HepG2 (cell line): ENCODE measurements around the gene CHRNA7. TPM values are rescaled to one million over a fixed set of nuclear protein-coding genes. Genes with fewer than 3 reads are reported as not detected.

Experiments used
- AFF4 ChIP-seq: sonication (generic); formaldehyde crosslinking; IDR thresholded peaks from 2 replicates; pipeline ENCODE4 v1.4.0; 2020; ENCODE audit warnings: missing genetic modification reagents
- ELK4 ChIP-seq: sonication (generic); formaldehyde crosslinking; IDR thresholded peaks from 2 replicates; pipeline ENCODE4 v1.9.0; 2021; ENCODE audit warnings: missing genetic modification reagents, borderline replicate concordance
- FOXP1 ChIP-seq, 2 experiments: fragments of 450-650 bp in 1 of 2; IDR thresholded peaks; 2 replicates each; pipeline ENCODE4 v1.6.1; 2017 to 2018; ENCODE audit warnings: antibody characterized with exemption in 1 of 2
- KDM6A ChIP-seq: IDR thresholded peaks from 2 replicates; pipeline ENCODE4 v1.6.1; 2016; ENCODE audit warnings: low read depth
- NCOA5 ChIP-seq: sonication (generic); formaldehyde crosslinking; IDR thresholded peaks from 2 replicates; pipeline ENCODE4 v1.4.0; 2020; ENCODE audit warnings: missing genetic modification reagents
- NFRKB ChIP-seq: fragments of 450-650 bp; IDR thresholded peaks from 2 replicates; pipeline ENCODE4 v1.6.1; 2017
- THAP8 ChIP-seq: sonication (generic); formaldehyde crosslinking; IDR thresholded peaks from 2 replicates; pipeline ENCODE4 v1.5.1; 2020; ENCODE audit warnings: missing genetic modification reagents, mild to moderate bottlenecking, borderline replicate concordance
- THYN1 ChIP-seq: sonication (generic); formaldehyde crosslinking; IDR thresholded peaks from 2 replicates; pipeline ENCODE4 v1.8.1; 2023; ENCODE audit warnings: low read depth, mild to moderate bottlenecking, moderate library complexity, missing genetic modification reagents, borderline replicate concordance
- ZNF704 ChIP-seq: sonication (generic); formaldehyde crosslinking; IDR thresholded peaks from 2 replicates; pipeline ENCODE4 v1.8.1; 2023; ENCODE audit warnings: mild to moderate bottlenecking, inconsistent platforms, moderate library complexity, missing genetic modification reagents, borderline replicate concordance
- polyA plus RNA-seq, 8 experiments: library from polyadenylated mRNA; depleted of rRNA in 3 of 8; stranded (reverse) in 7 of 8; unstranded in 1 of 8; fragments of >200 nt; fragmentation: Illumina TruSeq in 4 of 8; extraction: Trizol in 4 of 8; gene quantifications; 2 replicates each; pipeline versions ENCODE4 v1.2.1 to v1.2.3, GENCODE V29; 2011 to 2016; ENCODE audit warnings: low read depth in 4 of 8, missing spikeins in 1 of 8, mixed read lengths in 1 of 8; ENCODE audit not compliant: insufficient read depth in 1 of 8
- total RNA-seq, 5 experiments: library from RNA; depleted of rRNA; stranded (reverse); fragments of >200 nt; fragmentation: Illumina TruSeq; extraction: Trizol; gene quantifications; 2 replicates each; pipeline ENCODE4 v1.2.3, GENCODE V29; 2016; ENCODE audit warnings: low read depth in 1 of 5

The CHRNA7 gene
- total and polyA plus RNA-seq, 2 of the 13 experiments (the other 11 are each of a cell fraction or from before 2014, with no cell fraction given), result 1.3 to 1.4 TPM

GRCh38 chr15:32098033-32098432, 67.7 kb downstream of the CHRNA7 start (continued):
- TF ChIP-seq AFF4 (no peak), ELK4 (CRISPR knock-in tag) (no peak), THYN1 (CRISPR knock-in tag) (no peak), THAP8 (CRISPR knock-in tag) (no peak), ZNF704 (CRISPR knock-in tag) (no peak), KDM6A (CRISPR knock-in tag) (no peak), NCOA5 (CRISPR knock-in tag) (no peak), FOXP1 (IDR thresholded peaks at IDR 0.05) (no peak), FOXP1 (CRISPR knock-in tag; IDR thresholded peaks at IDR 0.05) (no peak), NFRKB (no peak)
